SW 1271 (cell line): ENCODE data around the gene ACSL4.
"Not testable (repeated sequence)": the region's sequence is repeated elsewhere in the genome, so short reads cannot be mapped to it uniquely, and the experiment has no call there.

Source experiments
- DNase-seq, 2 experiments: peaks; one replicate each; lab custom pipeline; 2025; lab: John Stamatoyannopoulos, UW

Gene ACSL4

GRCh38 chrX:109728173-109728535 is 4.9 kb downstream of the ACSL4 start:
- no peak for DNase-seq

DNA sequence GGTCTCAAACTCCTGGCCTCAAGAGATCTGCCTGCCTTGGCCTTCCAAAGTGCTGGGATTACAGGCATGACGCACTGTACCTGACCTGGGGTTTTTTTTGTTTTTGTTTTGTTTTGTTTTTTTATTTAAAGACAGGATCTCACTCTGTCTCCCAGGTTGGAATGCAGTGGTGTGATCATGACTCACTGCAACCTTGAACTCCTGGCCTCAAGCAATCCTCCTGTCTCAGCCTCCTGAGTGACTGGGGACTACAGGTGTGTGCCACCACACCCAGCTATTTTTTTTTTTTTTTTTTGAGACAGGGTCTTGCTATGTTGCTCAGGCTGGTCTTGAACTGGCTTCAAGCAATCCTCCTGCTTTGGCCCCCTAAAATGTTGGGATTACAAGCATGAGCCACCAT is 8.1 kb downstream of the ACSL4 start:
- DNase-seq: not testable (repeated sequence)

GRCh38 chrX:109720947-109721346 is 12.1 kb downstream of the ACSL4 start:
- DNase-seq: no peak

- DNase-seq: no peak
Observed at GRCh38 chrX:109719264-109719663, 13.8 kb downstream of the ACSL4 start.

DNA sequence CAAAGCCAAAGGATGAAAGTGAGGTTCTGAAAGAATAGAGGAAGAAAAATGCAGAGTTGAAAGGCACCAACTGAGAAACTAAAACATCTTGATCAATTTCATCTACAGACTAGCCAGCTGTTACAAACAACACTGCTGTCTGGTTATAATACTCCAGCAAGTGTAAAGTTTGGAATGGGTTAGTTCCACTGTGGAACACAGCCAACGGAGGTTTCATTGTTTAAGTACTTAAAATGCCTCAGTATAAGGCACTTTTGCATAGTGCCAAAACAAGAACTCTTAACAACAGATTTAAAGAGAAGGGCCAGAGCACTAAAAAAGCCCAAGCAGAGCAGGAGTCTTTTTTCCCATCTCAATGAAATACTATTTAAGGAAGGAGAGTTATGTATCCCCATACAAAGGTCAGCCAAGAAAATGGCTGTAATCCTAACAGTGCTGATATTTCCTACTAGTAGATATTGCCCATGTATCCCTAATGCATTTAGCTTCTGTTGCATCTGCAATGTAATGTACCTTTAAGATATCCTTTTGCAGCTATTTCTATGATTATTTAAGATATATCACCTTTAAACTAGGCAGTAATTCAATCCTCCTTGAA is 16.5 kb downstream of the ACSL4 start:
- no peak for DNase-seq

DNA sequence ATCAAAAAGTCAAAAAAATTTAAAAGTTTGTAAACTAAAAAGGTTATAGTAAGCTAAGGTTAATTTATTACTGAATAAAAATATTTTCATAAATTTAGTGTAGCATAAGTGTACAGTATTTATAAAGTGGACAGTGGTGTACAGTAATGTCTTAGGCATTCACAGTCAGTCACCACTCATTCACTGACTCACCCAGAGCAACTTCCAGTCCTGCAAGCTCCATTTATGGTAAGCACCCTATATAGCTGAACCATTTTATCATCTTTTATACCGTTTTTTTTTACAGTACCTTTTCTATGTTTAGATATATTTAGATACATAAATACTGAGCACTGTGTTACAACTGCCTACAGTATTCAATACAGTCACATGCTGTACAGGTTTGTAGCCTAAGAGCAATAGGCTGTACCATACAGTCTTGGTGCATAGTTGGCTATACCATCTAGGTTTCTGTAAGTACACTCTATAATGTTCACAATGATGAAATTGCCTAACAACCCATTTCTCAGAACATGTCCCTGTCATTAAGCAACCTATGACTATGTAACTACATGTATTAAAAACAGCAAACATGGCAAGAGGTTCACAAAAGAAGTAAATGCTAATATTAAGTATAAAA is 18.6 kb downstream of the ACSL4 start:
- peak; percentile 2 to 38 for DNase-seq

- no peak for DNase-seq
Observed at GRCh38 chrX:109710181-109710580, 22.9 kb downstream of the ACSL4 start.

DNA sequence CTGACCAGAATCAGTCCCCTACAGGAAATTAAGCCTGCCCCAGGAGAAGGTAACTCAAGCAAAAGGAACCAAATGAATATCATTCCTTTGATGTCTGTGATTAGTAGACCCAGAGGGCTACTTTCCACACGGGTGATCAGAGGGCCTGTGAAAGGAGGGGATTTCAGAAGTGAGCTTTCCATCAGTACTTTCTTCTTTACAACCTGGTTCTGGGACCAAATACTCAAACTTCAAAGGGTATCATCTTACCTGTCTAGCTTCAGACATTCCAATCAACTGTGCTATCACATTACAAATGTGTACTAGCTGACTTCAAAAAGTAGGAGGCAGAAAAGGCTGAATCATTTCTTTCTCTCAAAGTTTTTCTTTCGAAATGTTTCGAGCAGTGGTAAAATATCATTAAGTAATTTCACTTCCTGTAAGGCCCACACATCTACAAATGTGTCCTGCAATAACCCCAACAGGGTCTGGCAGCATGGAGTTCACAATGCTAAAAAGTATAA is 23.9 kb downstream of the ACSL4 start:
- DNase-seq: no peak

GRCh38 chrX:109707720-109708119 is 25.3 kb downstream of the ACSL4 start:
- no peak for DNase-seq

- no peak for DNase-seq
Observed at GRCh38 chrX:109707319-109707718, 25.7 kb downstream of the ACSL4 start.

DNA sequence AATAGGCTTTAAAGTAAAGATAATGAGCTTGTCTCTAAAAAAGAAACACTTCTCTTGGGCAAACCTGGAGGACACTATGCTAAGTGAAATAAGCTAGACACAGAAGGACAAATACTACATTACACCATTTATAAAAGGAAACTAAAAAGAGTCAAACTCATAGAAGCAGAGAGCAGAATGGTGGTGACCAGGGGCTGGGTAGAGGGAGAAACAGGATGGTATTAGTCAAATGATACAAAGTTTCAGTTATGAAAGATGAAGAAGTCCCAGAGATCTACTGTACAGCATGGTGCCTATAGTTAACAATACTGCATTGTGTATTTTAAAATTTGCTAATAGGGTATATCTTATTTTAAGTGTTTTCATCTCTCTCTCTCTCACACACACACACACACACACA is 28.5 kb downstream of the ACSL4 start:
- DNase-seq: no peak

DNA sequence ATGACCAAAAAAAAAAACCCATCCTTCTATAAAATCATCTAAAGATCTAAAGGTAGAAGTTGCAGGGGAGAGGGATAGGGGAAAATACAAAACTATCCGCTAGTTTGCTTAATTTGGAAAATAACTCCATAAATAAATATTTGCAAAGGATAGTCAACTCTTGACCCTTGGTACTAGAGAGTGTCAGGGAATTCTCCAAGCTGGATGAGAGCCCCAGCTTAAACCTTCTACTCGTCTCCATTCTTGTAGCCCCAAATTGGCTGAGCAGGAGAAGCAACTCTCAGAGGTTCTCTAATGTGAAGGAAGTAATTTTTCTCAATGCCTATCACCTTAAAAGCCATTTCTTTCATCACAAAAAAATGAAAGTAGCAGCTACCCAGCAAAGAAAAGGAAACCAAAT is 35.2 kb downstream of the ACSL4 start:
- DNase-seq: no peak

- no peak for DNase-seq
Observed at GRCh38 chrX:109696146-109696740, 36.8 kb downstream of the ACSL4 start.

DNA sequence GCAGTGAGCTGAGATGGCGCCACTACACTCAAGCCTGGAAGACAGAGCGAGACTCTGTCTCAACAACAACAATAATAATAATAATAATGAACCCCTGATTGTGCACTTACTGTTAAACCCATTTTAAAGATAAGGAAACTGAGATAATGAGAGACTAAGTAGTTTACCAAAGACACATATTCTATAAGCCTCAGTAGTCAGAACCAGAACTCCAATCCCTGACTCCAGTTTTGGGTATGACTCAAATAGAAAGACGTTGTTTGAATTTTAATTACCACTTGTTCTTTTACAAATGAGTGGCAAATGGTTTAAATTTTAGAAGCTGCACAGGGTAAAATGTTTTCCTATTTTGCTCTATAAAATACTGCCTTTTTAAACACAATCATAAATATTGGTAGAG is 37.4 kb downstream of the ACSL4 start:
- no peak for DNase-seq

DNA sequence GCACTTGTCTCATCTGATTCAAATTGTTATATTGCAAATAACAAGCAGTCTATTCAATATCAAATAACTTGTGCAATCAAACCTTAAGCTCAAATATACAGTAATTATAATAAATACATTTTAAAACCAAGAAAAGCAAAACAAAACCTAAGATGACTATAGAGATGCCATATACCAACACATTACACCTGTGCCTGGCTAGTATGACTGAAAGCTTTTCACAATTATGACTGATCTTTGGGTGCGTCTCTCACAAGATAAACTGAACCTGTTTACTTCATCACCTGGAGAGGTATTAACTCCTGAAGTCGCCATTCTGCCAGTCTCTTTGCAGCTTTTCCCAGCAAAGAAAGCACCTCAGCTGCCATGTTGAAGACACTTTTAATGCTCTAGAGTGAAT is 41.3 kb downstream of the ACSL4 start:
- no peak for DNase-seq

DNA sequence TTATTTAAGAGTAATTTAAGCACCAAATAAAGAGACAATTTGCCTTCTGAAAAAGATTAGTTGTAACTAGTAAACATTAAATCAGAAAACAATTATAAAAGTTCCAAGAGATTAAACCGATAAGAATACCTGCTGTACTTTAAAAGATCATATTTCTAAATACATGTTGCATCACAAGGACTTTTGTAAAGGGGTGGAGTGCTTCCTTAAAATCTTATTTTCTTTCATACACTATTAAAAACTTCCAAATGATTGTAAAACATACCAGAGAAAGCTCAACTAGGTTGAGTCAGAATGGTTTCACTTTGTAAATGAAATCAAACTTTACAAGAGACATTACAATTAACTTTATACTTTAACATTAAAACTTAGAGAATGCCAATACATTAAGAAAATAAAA is 41.8 kb downstream of the ACSL4 start:
- no peak for DNase-seq

GRCh38 chrX:109687903-109688302 is 45.2 kb downstream of the ACSL4 start:
- DNase-seq: no peak

GRCh38 chrX:109685656-109686078 is 47.4 kb downstream of the ACSL4 start:
- DNase-seq: no peak

GRCh38 chrX:109684136-109684535 is 48.9 kb downstream of the ACSL4 start:
- no peak for DNase-seq

DNA sequence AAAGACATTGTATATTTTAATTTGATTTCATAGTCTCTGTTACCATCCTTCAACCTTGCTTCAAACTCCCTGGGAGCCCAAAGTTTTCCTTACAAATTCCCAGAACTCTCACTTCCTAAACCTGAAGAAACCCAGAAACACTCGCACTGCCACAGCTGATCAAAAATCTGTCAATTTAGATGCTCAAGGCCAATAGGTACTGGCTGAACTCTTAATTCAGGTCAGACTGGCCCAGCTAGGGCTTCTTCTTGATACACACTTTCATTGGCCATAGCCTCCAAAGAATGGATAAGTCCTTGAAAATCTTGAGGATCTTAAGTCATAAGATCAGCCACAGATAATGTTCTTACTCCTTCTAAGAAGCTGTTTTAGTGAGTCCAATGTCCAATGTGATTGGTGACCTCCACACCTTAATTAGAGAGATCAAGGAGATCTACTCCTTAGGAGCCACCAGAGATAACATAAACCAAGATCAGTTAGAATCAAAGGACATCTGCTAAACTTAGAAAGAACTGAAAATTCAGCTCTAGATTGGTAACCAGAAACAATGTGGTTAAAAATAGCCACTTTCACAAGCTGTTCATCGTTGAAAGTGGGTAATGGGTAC is 51.5 kb downstream of the ACSL4 start:
- no peak for DNase-seq

DNA sequence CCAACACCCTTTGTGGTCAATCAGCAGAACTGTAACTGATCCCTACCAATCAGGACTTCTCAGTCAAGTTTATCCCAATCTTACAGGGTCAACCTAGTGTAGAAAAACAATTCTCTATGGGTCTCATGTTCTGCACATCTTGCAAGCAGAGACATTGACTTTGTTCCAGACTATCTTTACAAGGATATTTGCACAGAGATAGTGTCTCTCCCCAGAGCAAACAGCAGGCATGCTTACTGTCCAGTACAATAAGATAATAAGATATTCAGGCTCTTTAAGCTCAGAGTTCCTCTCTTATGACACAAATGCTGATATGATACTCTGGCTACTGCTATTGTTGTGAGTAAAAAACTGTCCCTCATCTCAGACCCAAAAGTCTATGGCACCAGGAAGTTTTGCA is 53.2 kb downstream of the ACSL4 start:
- no peak for DNase-seq

DNA sequence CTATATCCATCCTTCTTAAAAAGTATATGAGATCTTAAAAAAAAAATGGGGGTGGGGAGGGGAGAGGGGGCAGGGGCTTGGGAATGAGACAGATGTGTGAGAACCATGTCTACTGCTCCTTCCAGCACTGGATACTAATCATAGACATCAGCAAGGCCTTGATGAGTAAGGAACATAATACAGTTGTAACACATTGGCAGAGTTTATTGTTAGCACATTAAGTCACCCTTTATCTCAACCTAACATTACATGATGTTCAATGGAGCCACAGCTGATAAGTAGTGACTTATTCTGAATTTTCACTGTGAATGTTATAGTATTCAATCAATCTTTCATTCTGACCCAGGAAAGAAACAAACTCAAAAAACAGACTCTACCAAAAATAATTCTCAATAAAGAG is 60.8 kb downstream of the ACSL4 start:
- DNase-seq: no peak

DNA sequence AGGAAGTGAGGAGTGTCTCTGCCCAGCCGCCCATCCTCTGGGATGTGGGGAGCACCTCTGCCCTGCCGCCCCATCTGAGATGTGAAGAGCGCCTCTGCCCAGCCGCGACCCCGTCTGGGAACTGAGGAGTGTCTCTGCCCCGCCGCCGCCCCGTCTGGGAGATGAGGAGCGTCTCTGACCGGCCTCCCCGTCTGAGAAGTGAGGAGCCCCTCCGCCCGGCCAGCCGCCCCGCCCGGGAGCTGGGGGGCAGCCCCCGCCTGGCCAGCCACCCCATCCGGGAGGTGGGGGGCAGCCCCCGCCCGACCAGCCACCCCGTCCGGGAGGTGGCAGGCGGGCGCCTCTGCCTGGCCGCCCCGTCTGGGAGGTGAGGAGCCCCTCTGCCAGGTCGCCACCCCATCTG is 61.9 kb downstream of the ACSL4 start:
- DNase-seq: not testable (repeated sequence)
